Psoas muscle (tissue), 8 donors: ENCODE results near the gene PDIA2. TPM values are rescaled to one million over a fixed set of nuclear protein-coding genes. Genes with fewer than 3 reads are reported as not detected.
A peak's percentile ranks its signal among the peaks of the same experiment; 100 is the strongest.

Source experiments
- ATAC-seq, 4 donors: fragments of 200-7000 bp; cut with Tn5 transposase; one replicate each; pipeline ENCODE4 v1.9.1; 2020; ENCODE audit warnings: moderate library complexity in 3 of 4, mild to moderate bottlenecking in 2 of 4
- DNase-seq, 2 donors: peaks; one replicate each; pipeline ENCODE4 v3.0.0-alpha.2; 2020
- H3K27ac ChIP-seq: fragments of 200-600 bp; one replicate; pipeline ENCODE4 v1.8.0; 2022
- H3K27me3 ChIP-seq, 3 donors: fragments of 200-600 bp in 1 of 3; one replicate each; pipeline versions ENCODE4 v1.6.1 to v1.8.0; 2013 to 2022; ENCODE audit warnings: low read length in 2 of 3, mild to moderate bottlenecking in 2 of 3, moderate library complexity in 1 of 3; ENCODE audit not compliant: insufficient read depth in 3 of 3
- H3K36me3 ChIP-seq, 2 donors: fragments of 200-600 bp in 1 of 2; one replicate each; pipeline versions ENCODE4 v1.6.1 to v1.8.0; 2013 to 2022; ENCODE audit warnings: low read depth in 1 of 2, mild to moderate bottlenecking in 1 of 2, moderate library complexity in 1 of 2; ENCODE audit not compliant: insufficient read depth in 1 of 2
- H3K4me1 ChIP-seq: fragments of 200-600 bp; one replicate; pipeline ENCODE4 v1.8.0; 2022
- H3K4me3 ChIP-seq: fragments of 200-600 bp; one replicate; pipeline ENCODE4 v1.8.0; 2022; ENCODE audit warnings: mild to moderate bottlenecking
- H3K9me3 ChIP-seq: fragments of 200-600 bp; one replicate; pipeline ENCODE4 v1.8.0; 2022
- CTCF ChIP-seq: fragments of 200-600 bp; IDR thresholded peaks from one replicate; pipeline ENCODE4 v1.8.0; 2022; ENCODE audit warnings: antibody characterized with exemption
- WGBS, 3 donors: extraction: QIAGEN DNeasy Blood & Tissue Kit; methylation state at CpG; one replicate each; pipeline versions ENCODE4 v1.1.6 to v1.1.7; 2013; 5-methylcytosine and 5-hydroxymethylcytosine counted together
- intact Hi-C, 2 donors: fragments of 100-400 bp; cut with DNase I; formaldehyde crosslinking; loops; one replicate each; pipeline versions ENCODE4 v1.11.0 to v1.14.2; 2022
- polyA plus RNA-seq, 3 donors: library from polyadenylated mRNA; stranded (reverse); fragments of 200-250 nt; gene quantifications; one replicate each; pipeline ENCODE4 v1.2.3, GENCODE V29; 2013
- total RNA-seq, 4 donors: library from RNA; stranded (reverse); fragmentation: NEBNext Ultra II Directional in 2 of 4; extraction: Animal tissue kit (Norgen Biotek cat#: 25700) in 2 of 4; gene quantifications; one replicate each; pipeline versions ENCODE4 v1.2.1 to v1.2.4, GENCODE V29; 2021 to 2023
- donor health status: healthy with polysubstance abuse.
- donor health status: DM: no; HTN: no; CAD: no; lungs with moderate emphysema.
- donor health status: Bipolar disorder and iron deficiency.
- donor health status: healthy.
- donor health status: DM: yes; HTN: yes; CAD: no.
- donor health status: DM: no; HTN: no; CAD: no.
- donor health status: DM: no; HTN: no; CAD: no.
- donor health status: DM: yes; HTN: yes; CAD: no.

Gene PDIA2
- total and polyA plus RNA-seq, 7 donors = 0.08 to 0.90 (median 0.14) TPM; not detected in 4

- Histone ChIP-seq H3K27ac (peak overlapping the region; percentile 88), H3K27me3 (no peaks in the 10 kb centered on the region), H3K4me1 (peaks cover 38% of the 10 kb centered on the region), H3K9me3 (no peaks in the 10 kb centered on the region), H3K4me3 (no peak overlapping the region), H3K36me3 (peaks cover 0 to 7% of the 10 kb centered on the region in 2 donors)
- no peak for TF ChIP-seq CTCF
- ATAC-seq = no peak
- peak in 1 of 2 donors; percentile 14 for DNase-seq
- intact Hi-C loops = no loop called here
- 89 to 93% (median 92%) methylated on average over 10 of the region's 10 CpGs for WGBS, 3 donors
Measured at GRCh38 chr16:242281-242680, 40.7 kb upstream of the PDIA2 start.

- Histone ChIP-seq H3K27me3 (no peaks in the 10 kb centered on the region), H3K9me3 (no peaks in the 10 kb centered on the region), H3K4me3 (no peak overlapping the region), H3K4me1 (peaks cover 38% of the 10 kb centered on the region), H3K36me3 (no peaks in the 10 kb centered on the region), H3K27ac (peak overlapping the region; percentile 88)
- intact Hi-C loops = no loop called here
- no peak for TF ChIP-seq CTCF
- DNase-seq (peak in 1 of 2 donors; percentile 52), ATAC-seq (peak; percentile 82 to 94 (median 90))
- 24 to 31% (median 30%) methylated on average over 4 of the region's 4 CpGs for WGBS, 3 donors
Measured at GRCh38 chr16:243348-243747, 39.6 kb upstream of the PDIA2 start.

GRCh38 chr16:245105-245504, 37.9 kb upstream of the PDIA2 start:
- intact Hi-C loops = no loop called here
- no peak for TF ChIP-seq CTCF
- no peak overlapping the region for H3K4me3 ChIP-seq
- DNase-seq (peak in 1 of 2 donors; percentile 17), ATAC-seq (no peak)
- peaks cover 27% of the 10 kb centered on the region for H3K4me1 ChIP-seq
- H3K9me3 ChIP-seq = no peaks in the 10 kb centered on the region
- peak overlapping the region; percentile 43 for H3K27ac ChIP-seq
- H3K27me3 ChIP-seq = no peaks in the 10 kb centered on the region
- peaks cover 0 to 10% of the 10 kb centered on the region in 2 donors for H3K36me3 ChIP-seq
- WGBS, 3 donors = 92 to 94% (median 92%) methylated on average over 9 of the region's 9 CpGs

GRCh38 chr16:247027-247426, 35.9 kb upstream of the PDIA2 start:
- Histone ChIP-seq H3K36me3 (peaks cover 0 to 27% of the 10 kb centered on the region in 2 donors), H3K9me3 (no peaks in the 10 kb centered on the region), H3K4me1 (peaks cover 20% of the 10 kb centered on the region), H3K4me3 (no peak overlapping the region), H3K27me3 (no peaks in the 10 kb centered on the region), H3K27ac (no peak overlapping the region)
- intact Hi-C loops = no loop called here
- no peak for TF ChIP-seq CTCF
- WGBS, 3 donors = 91 to 95% (median 93%) methylated on average over 12 of the region's 12 CpGs
- ATAC-seq (no peak), DNase-seq (no peak)

GRCh38 chr16:249431-249830, 33.5 kb upstream of the PDIA2 start:
- Histone ChIP-seq H3K4me1 (peaks cover under 1% of the 10 kb centered on the region), H3K4me3 (no peak overlapping the region), H3K27me3 (no peaks in the 10 kb centered on the region), H3K36me3 (peaks cover 0 to 51% of the 10 kb centered on the region in 2 donors), H3K27ac (no peak overlapping the region), H3K9me3 (no peaks in the 10 kb centered on the region)
- TF ChIP-seq CTCF = no peak
- intact Hi-C loops = no loop called here
- DNase-seq (peak in 1 of 2 donors; percentile 45), ATAC-seq (no peak)
- WGBS, 3 donors = 79 to 84% (median 84%) methylated on average over 12 of the region's 12 CpGs
